H9 (cell line): ENCODE measurements around the gene CFAP77. TPM values are rescaled to one million over a fixed set of nuclear protein-coding genes. Genes with fewer than 3 reads are reported as not detected.

Experiments used
- DNase-seq: peaks from one replicate; pipeline ENCODE4 v3.0.0-alpha.2; 2017
- H2AFZ ChIP-seq: one replicate; pipeline ENCODE4 v1.6.1; 2013; ENCODE audit warnings: mild to moderate bottlenecking, low read length, control low read depth, moderate library complexity
- H2AK5ac ChIP-seq: 2 replicates; pipeline ENCODE4 v1.6.1; 2013; ENCODE audit warnings: low read length, control low read depth, mixed read lengths; ENCODE audit not compliant: insufficient read length
- H2BK120ac ChIP-seq: one replicate; pipeline ENCODE4 v1.6.1; 2013; ENCODE audit warnings: low read depth, mild to moderate bottlenecking, low read length, control low read depth, inconsistent platforms; ENCODE audit not compliant: poor library complexity, severe bottlenecking
- H2BK12ac ChIP-seq: 2 replicates; pipeline ENCODE4 v1.6.1; 2013; ENCODE audit warnings: low read length, control low read depth, mixed read lengths, low read depth; ENCODE audit not compliant: insufficient read length
- H2BK15ac ChIP-seq: 2 replicates; pipeline ENCODE4 v1.6.1; 2013; ENCODE audit warnings: low read depth, low read length, control low read depth
- H2BK20ac ChIP-seq: one replicate; pipeline ENCODE4 v1.6.1; 2013; ENCODE audit warnings: low read depth, mild to moderate bottlenecking, low read length, control low read depth, inconsistent platforms; ENCODE audit not compliant: poor library complexity, severe bottlenecking
- H2BK5ac ChIP-seq: 2 replicates; pipeline ENCODE4 v1.6.1; 2013; ENCODE audit warnings: low read length, control low read depth, mixed read lengths; ENCODE audit not compliant: insufficient read length
- H3K14ac ChIP-seq: 2 replicates; pipeline ENCODE4 v1.6.1; 2013; ENCODE audit warnings: low read length, control low read depth; ENCODE audit not compliant: insufficient read depth
- H3K18ac ChIP-seq: 2 replicates; pipeline ENCODE4 v1.6.1; 2013; ENCODE audit warnings: low read depth, mild to moderate bottlenecking, mixed read lengths, low read length, control low read depth; ENCODE audit not compliant: insufficient read length
- H3K23ac ChIP-seq: 2 replicates; pipeline ENCODE4 v1.6.1; 2013; ENCODE audit warnings: low read length, control low read depth, mixed read lengths, low read depth; ENCODE audit not compliant: insufficient read length
- H3K23me2 ChIP-seq: 2 replicates; pipeline ENCODE4 v1.6.1; 2013; ENCODE audit warnings: low read depth, mild to moderate bottlenecking, mixed read lengths, low read length, control low read depth; ENCODE audit not compliant: insufficient read length, poor library complexity, severe bottlenecking
- H3K27ac ChIP-seq: 2 replicates; pipeline ENCODE4 v1.5.1; 2013; ENCODE audit warnings: low read length, control low read depth, mixed read lengths, low read depth; ENCODE audit not compliant: insufficient read length
- H3K27me3 ChIP-seq: 2 replicates; pipeline ENCODE4 v1.6.1; 2013; ENCODE audit warnings: low read length, control low read depth, inconsistent platforms; ENCODE audit not compliant: insufficient read depth
- H3K4ac ChIP-seq: 2 replicates; pipeline ENCODE4 v1.6.1; 2013; ENCODE audit warnings: low read depth, mild to moderate bottlenecking, control low read depth, inconsistent platforms, low read length, moderate library complexity
- H3K4me1 ChIP-seq: 2 replicates; pipeline ENCODE4 v1.6.1; 2013; ENCODE audit warnings: low read length, control low read depth, inconsistent platforms; ENCODE audit not compliant: insufficient read depth
- H3K4me2 ChIP-seq: 2 replicates; pipeline ENCODE4 v1.6.1; 2013; ENCODE audit warnings: low read length, control low read depth, mixed read lengths; ENCODE audit not compliant: insufficient read length, insufficient read depth
- H3K56ac ChIP-seq: 2 replicates; pipeline ENCODE4 v1.6.1; 2013; ENCODE audit warnings: low read depth, mild to moderate bottlenecking, mixed read lengths, low read length, control low read depth; ENCODE audit not compliant: insufficient read length
- H3K79me1 ChIP-seq: 2 replicates; pipeline ENCODE4 v1.6.1; 2013; ENCODE audit warnings: low read depth, mild to moderate bottlenecking, moderate library complexity, low read length, control low read depth, inconsistent platforms; ENCODE audit not compliant: insufficient read depth, poor library complexity, severe bottlenecking
- H3K79me2 ChIP-seq: 2 replicates; pipeline ENCODE4 v1.6.1; 2013; ENCODE audit warnings: low read length, control low read depth, inconsistent platforms; ENCODE audit not compliant: insufficient read depth
- H3K9ac ChIP-seq: 2 replicates; pipeline ENCODE4 v1.6.1; 2013; ENCODE audit warnings: low read length, control low read depth, mixed read lengths; ENCODE audit not compliant: insufficient read length; ENCODE audit errors: extremely low read depth
- H3K9me3 ChIP-seq: one replicate; pipeline ENCODE4 v1.6.1; 2013; ENCODE audit warnings: low read depth, low read length, inconsistent platforms; ENCODE audit not compliant: control insufficient read depth
- H3T11ph ChIP-seq: one replicate; pipeline ENCODE4 v1.6.1; 2013; ENCODE audit warnings: mild to moderate bottlenecking, low read length, control low read depth, inconsistent platforms
- H4K20me1 ChIP-seq: one replicate; pipeline ENCODE4 v1.6.1; 2013; ENCODE audit not compliant: control insufficient read depth, insufficient read length, insufficient read depth
- H4K5ac ChIP-seq: 2 replicates; pipeline ENCODE4 v1.6.1; 2013; ENCODE audit warnings: low read depth, mild to moderate bottlenecking, mixed read lengths, low read length, control low read depth; ENCODE audit not compliant: insufficient read length
- H4K8ac ChIP-seq: replicated peaks from 2 replicates; pipeline ENCODE4 v1.6.1; 2013; ENCODE audit warnings: low read length, control low read depth, mixed read lengths, low read depth; ENCODE audit not compliant: insufficient read length
- H4K91ac ChIP-seq: 2 replicates; pipeline ENCODE4 v1.6.1; 2013; ENCODE audit warnings: low read depth, mild to moderate bottlenecking, moderate library complexity, mixed read lengths, low read length, control low read depth; ENCODE audit not compliant: insufficient read length
- H3K27ac Mint-ChIP-seq, 3 experiments: 2 replicates in 2 of 3; 3 replicates in 1 of 3; pipeline ENCODE4 v1.8.0; 2020 to 2021; ENCODE audit warnings: mixed read lengths in 3 of 3, mild to moderate bottlenecking in 1 of 3, moderate library complexity in 1 of 3
- H3K27me3 Mint-ChIP-seq: 2 replicates; pipeline ENCODE4 v1.8.0; 2021; ENCODE audit warnings: low read depth, mild to moderate bottlenecking, moderate library complexity, mixed read lengths
- H3K36me3 Mint-ChIP-seq, 3 experiments: 2 replicates in 2 of 3; 3 replicates in 1 of 3; pipeline ENCODE4 v1.8.0; 2020 to 2021; ENCODE audit warnings: low read depth in 3 of 3, mixed read lengths in 3 of 3; ENCODE audit not compliant: insufficient read depth in 1 of 3
- H3K4me1 Mint-ChIP-seq, 2 experiments: 2 replicates each; pipeline ENCODE4 v1.8.0; 2020; ENCODE audit warnings: mixed read lengths in 2 of 2
- H3K4me3 Mint-ChIP-seq, 2 experiments: 2 replicates in 1 of 2; 3 replicates in 1 of 2; pipeline ENCODE4 v1.8.0; 2020 to 2021; ENCODE audit warnings: mild to moderate bottlenecking in 2 of 2, mixed read lengths in 2 of 2, moderate library complexity in 1 of 2
- H3K9me3 Mint-ChIP-seq, 2 experiments: 2 replicates in 1 of 2; 3 replicates in 1 of 2; pipeline ENCODE4 v1.8.0; 2020; ENCODE audit warnings: mild to moderate bottlenecking in 2 of 2, mixed read lengths in 2 of 2, moderate library complexity in 1 of 2
- WGBS: extraction: QIAGEN DNeasy Blood & Tissue Kit; methylation state at CpG from one replicate; pipeline ENCODE4 v1.1.7; 2013; ENCODE audit warnings: missing lambda C conversion rate, low lambda C conversion rate, mixed read lengths; ENCODE audit not compliant: insufficient read length; ENCODE audit errors: extremely low coverage; 5-methylcytosine and 5-hydroxymethylcytosine counted together
- total RNA-seq: library from RNA; stranded (reverse); gene quantifications from 2 replicates; pipeline ENCODE4 v1.2.1, GENCODE V29; 2021
- TF ChIP-seq, protein P1 (sequence below): fragments of 200-600 bp; sonication (generic); conservative IDR thresholded peaks from 3 replicates; pipeline ENCODE4 v1.8.0; 2021; ENCODE audit warnings: antibody characterized with exemption, mild to moderate bottlenecking

The CFAP77 gene
- total RNA-seq, 1 experiment from 2014 or later, result 0.72 TPM

DNA sequence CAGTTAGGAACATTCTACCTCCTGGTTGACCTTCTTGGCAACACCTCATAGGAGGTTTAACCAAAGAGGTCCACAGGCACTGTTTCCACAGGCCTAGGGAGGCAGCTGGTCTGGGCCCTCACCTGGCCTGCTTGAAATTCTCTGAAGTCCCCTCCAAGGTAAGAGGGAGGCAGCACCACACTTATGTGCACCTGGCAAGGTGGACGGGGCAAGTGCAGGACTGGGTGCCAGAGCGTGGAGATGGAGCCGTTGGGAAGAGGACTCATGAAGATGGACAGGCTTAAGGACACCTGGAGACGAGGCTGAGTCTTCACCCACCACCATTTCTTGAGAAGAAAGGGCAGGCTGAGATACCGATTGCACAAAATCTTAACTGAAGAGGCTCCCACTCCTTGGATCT lies 165.8 kb downstream of the CFAP77 start:
- Histone ChIP-seq H4K91ac (no peak overlapping the region), H3K56ac (no peak overlapping the region), H3K23ac (no peak overlapping the region), H2BK5ac (no peak overlapping the region), H2AK5ac (no peak overlapping the region), H3K9ac (no peak overlapping the region), H4K20me1 (no peaks in the 10 kb centered on the region), H4K5ac (no peak overlapping the region), H3K27ac (no peak overlapping the region), H3K4me2 (no peak overlapping the region), H2AFZ (no peak overlapping the region), H3K23me2 (peaks cover 10% of the 10 kb centered on the region), H3K79me2 (no peaks in the 10 kb centered on the region), H2BK20ac (no peak overlapping the region), H2BK12ac (no peak overlapping the region), H2BK120ac (no peak overlapping the region), H3K4me1 (no peaks in the 10 kb centered on the region; the same call in 1 of the 2 replicates), H3K14ac (no peak overlapping the region), H3K4ac (no peak overlapping the region), H3K27me3 (peaks cover 53% of the 10 kb centered on the region), H3T11ph (no peak overlapping the region), H4K8ac (no peak overlapping the region), H3K9me3 (no peaks in the 10 kb centered on the region), H3K79me1 (no peaks in the 10 kb centered on the region), H2BK15ac (no peak overlapping the region), H3K18ac (no peak overlapping the region)
- no CpG with 5 or more reads among the region's 5 CpGs for WGBS
- no peaks in the 10 kb centered on the region for H3K36me3 Mint-ChIP-seq
- DNase-seq, result no peak
- TF ChIP-seq, protein P1, sequence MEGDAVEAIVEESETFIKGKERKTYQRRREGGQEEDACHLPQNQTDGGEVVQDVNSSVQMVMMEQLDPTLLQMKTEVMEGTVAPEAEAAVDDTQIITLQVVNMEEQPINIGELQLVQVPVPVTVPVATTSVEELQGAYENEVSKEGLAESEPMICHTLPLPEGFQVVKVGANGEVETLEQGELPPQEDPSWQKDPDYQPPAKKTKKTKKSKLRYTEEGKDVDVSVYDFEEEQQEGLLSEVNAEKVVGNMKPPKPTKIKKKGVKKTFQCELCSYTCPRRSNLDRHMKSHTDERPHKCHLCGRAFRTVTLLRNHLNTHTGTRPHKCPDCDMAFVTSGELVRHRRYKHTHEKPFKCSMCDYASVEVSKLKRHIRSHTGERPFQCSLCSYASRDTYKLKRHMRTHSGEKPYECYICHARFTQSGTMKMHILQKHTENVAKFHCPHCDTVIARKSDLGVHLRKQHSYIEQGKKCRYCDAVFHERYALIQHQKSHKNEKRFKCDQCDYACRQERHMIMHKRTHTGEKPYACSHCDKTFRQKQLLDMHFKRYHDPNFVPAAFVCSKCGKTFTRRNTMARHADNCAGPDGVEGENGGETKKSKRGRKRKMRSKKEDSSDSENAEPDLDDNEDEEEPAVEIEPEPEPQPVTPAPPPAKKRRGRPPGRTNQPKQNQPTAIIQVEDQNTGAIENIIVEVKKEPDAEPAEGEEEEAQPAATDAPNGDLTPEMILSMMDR, result no peak
- H3K9me3 Mint-ChIP-seq, result no peaks in the 10 kb centered on the region; a peak in 3 of 5 replicates
- peaks cover 10 to 24% of the 10 kb centered on the region in 2 experiments for H3K4me1 Mint-ChIP-seq
- no peak overlapping the region for H3K4me3 Mint-ChIP-seq
- peaks cover 66% of the 10 kb centered on the region for H3K27me3 Mint-ChIP-seq
- no peak overlapping the region for H3K27ac Mint-ChIP-seq
